GM21529 (cell line): ENCODE results near the gene DIPK1A.
A peak's percentile ranks its signal among the peaks of the same experiment; 100 is the strongest.
"Not testable (repeated sequence)": the region's sequence is repeated elsewhere in the genome, so short reads cannot be mapped to it uniquely, and the experiment has no call there.

Experiments used
- ATAC-seq: cut with Tn5 transposase; IDR thresholded peaks from one replicate; pipeline ENCODE4 v1.9.1; 2021; ENCODE audit not compliant: unreplicated experiment

DIPK1A gene

DNA sequence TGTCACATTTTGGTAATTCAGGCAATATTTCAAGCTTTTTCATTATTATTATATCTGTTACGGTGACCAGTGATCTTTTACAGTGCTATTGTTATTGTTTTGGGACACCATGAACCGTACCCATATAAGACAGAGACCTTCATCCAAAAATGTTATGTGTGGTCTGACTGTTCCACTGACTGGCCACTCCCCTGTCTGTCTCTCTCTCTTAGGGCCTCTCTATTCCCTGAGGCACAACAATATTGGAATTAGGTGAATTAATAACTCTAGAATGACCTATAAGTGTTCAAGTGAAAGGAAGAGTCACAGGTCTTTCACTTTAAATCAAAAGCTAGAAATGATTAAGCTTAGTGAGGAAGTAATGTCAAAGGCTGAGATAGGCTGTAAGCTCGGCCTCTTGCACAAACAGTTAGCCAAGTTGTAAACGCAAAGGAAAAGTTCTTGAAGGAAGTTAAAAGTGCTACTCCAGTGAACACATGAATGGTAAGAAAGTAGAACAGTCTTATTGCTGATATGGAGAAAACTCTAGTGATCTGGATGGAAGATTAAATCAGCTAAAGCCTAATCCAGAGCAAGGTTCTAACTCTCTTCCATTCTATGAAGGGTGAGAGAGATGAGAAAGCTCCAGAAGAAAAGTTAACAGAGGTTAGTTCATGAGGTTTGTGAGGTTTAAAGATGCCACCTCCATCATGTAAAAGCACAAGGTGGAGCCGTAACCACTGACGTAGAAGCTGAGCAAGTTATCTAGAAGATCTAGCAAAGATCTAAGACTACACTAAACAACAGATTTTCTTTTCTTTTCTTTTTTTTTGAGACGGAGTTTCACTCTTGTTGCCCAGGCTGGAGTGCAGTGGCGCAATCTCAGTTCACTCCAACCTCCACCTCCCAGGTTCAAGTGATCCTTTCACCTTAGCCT lies 19.7 kb upstream of the DIPK1A start:
- ATAC-seq: peak; percentile 46

GRCh38 chr1:92975551-92976232 lies 14.4 kb upstream of the DIPK1A start:
- peak; percentile 80 for ATAC-seq

DNA sequence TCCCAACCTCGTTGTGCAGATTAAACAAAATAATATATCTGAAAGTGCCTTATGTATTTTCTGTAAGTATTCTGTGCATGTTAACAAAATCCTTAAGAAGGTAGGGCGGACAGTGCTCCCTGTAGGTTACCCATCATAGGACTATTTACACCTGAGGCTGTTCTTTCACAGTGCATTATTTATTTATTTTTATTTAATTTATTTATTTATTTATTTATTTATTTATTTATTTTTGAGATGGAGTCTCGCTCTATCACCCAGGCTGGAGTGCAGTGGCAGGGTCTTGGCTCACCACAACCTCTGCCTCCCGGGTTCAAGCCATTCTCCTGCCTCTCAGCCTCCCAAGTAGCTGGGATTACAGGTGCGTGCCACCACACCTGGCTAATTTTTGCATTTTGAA lies 12.8 kb upstream of the DIPK1A start:
- not testable (repeated sequence) for ATAC-seq

DNA sequence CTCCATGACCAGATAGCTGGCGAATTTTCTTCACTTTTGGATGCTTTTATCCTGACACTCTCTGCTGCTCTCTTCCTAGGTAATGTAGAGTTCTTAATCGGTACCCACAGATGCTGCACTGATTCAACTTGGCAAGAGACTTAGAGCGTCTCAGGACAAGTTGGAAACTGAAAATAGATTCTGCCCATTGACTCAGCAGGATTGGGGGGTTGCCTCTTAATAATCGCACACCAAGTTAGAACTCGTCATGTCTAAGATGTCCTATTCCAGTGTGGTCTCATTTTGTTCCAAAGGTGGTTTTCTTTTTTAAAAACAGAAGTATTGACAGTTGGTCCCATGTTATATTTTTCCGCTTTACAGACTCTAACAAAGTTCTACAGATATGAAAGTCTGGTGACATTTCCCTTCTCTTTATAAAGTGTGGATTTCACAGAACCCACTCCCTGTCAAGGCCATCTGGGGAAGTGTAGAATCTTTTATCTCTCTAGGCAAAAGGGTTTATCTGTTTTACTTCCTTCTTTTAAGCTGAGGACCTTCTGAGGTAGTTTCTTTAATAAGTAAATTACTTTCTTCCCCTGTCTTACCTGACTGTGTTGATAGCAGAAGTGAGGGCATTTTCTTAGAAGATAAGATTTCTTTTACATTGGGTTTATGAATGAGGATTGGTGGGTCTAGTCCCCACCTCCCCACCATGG lies 12.1 kb upstream of the DIPK1A start:
- ATAC-seq: no peak

- ATAC-seq: no peak
Measured at GRCh38 chr1:92972409-92973129, 11.3 kb upstream of the DIPK1A start.

DNA sequence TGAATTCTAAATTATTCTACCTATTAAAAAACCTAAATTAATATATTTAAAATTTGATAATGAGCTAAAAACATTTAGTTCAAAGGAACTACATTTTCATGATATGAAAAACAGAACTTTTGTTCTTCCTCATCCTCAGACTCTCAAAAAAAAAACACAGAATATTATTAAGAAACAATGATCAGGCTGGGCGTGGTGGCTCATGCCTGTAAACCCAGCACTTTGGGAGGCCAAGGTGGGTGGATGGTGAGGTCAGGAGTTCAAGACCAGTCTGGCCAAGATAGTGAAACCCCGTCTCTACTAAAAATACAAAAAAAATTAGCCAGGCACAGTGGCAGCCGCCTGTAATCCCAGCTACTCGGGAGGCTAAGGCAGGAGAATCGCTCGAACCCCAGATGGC lies 10.7 kb upstream of the DIPK1A start:
- not testable (repeated sequence) for ATAC-seq

DNA sequence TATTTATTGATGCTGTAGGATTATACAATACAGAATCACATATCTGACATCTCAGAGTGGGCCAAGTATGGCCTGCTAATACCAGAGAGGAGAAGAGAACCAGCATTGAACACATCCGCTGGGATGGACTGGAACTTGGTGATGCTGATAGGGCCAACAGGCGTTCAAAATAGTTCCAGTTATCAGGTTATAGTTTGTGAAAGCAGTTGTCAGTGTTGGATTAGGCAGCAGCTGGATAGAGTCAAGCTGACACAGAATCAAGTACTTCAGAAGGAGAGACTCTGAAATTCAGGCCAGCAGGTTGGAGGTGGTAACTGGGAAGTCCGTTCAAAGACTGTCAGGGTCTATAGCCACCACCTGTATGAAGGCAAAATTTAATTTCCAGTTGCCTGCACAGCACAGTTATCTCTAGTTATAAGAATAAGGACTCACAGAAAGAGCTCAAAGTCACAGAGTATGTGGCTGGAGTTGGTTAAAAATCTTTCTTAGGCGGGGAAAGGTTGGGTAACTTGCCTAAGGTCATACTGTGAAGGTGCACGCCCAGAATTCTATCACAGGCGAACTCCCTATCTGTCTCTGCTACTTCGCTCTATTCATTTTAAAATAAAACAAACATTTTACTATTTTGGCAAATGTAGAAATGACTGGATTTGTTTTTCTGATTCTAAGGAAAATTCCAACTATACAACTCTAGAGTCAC lies 9.9 kb upstream of the DIPK1A start:
- no peak for ATAC-seq

DNA sequence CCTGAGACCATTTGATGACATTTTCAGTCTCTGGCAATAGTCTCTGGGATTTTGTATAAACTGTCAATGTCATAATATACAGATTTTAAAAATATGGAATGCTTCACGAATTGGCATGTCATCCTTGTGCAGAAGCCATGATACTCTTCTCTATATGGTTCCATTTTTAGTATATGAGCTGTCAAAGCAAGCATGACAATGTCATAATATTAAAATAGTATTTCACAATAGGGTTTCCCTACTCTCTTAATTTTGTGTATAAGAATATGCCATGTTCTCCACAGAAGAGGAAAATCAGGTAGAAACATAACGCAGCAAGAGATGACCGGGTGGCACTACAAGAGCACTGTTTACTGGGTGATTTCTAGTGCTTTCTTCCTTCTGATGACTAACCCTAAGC lies 8.3 kb upstream of the DIPK1A start:
- no peak for ATAC-seq

DNA sequence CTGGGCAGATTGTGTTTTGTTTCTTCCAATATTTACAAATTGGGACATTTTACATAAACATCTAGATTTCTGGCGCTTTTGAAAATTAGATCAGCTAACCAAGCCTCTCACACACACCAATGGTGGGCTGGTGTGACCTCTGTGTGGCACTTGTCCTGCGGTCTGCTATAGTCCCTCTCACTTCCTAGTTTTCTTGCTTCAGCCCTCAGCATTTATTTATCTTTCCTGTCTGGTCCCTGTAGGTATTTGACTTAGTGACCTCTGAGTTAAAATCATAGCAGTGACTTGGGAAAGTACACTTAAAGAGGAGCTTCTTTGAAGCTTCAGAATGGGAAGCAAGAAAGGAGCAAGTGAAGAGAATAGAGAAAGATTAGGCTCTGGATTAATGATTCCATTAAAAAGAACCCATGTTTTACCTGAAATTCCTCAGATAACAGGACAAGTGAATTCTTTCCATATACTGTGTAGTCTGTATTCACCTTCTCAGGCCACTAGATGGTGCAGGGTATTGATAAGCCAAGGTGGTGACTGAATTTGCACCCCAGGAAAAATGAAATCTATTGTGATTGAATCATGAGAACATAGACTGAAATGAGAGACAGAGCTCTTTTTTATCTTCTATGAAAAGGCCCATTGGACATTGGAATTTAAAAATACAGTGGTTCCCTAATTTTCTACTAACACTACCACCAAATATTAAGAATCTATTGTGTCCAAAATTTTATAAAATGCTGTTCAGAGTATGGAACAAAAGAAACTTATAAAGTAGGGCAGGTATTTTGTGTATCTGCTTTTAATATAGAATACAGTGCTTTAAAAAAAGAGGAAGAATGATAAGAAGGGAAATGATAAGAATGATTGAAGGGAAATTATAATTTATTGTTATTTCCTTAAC lies 7.1 kb upstream of the DIPK1A start:
- ATAC-seq: peak; percentile 66

- no peak for ATAC-seq
Measured at GRCh38 chr1:92964998-92965397, 3.7 kb upstream of the DIPK1A start.

- ATAC-seq: no peak
Measured at GRCh38 chr1:92964316-92964715, 3.1 kb upstream of the DIPK1A start.

DNA sequence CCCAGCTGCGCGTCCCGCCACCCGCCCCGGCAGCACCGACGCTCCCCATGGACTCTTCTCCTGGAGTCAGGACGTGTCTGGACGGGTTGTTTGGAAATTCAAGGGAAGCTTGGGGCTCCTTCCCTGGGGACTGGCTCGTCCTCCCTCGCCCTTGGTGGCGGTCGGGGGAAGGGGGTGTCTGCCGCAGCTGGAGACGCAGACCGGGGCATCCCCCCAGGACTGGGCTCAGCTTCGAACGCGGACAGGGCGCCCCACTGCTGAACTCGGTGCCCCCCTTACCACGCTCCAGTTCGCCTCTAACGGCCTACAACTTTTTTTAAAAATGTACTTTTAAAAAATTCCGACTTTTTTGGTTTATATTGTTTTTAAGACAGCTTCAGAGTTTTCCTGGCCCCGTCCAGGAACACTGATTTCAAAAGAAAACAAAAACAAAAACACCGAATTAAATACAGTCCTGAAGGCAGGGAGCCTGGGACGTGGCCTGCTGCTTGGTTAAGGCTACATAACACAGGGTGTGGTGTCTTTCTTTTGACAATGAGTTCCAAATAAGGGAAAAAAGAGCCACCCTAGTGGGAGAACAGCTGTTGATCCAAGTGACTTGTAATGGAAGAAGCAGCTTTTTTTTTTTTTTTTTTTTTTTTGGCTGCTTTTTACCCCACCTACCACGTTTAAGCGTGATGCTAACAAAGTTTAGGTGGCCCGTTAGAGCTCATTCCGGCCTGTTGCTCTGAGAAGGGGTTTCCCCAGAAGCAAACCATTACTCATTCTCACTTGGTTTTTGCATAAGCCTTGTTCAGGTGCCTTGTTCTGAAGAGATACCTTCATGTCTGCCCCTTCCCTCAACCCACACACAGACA lies 862 bp upstream of the DIPK1A start:
- peak; percentile 55 for ATAC-seq

- peak; percentile 37 for ATAC-seq
Measured at GRCh38 chr1:92960395-92961130, 699 bp downstream of the DIPK1A start.

DNA sequence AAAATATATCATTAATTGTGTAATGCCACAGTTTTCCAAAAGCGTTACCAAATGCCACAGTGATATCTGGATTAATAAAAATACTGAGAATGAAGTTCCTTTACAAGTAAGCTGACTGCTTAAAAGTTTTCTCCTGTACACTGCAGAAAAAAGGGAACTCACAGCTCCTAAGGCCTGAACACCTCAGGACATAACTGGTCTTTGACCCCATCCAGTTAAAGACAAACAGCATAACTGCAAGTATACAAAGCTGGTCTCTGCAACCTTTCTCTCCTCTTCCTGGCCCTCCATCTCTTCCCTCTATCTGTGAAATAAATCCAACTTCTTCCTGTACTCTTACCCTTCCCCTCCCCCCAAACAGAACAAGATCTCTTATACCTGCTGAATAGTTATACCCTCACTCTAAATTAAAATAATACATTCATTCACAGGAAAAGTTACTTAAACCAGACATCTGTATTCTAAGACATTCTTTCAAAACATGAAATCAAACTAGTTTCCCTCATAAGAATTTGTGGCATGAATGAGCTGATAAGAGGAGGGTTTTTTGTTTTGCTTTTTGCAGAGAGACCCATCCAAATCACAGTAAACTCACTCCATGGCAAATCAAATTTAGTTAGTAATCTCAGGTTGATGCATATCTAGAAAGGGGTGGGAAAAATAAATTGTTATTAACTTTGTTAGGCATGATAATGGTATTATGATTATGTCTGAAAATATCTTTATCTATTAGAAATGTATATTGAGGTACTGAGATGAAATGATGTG lies 2.9 kb downstream of the DIPK1A start:
- no peak for ATAC-seq

- ATAC-seq: peak; percentile 36
Measured at GRCh38 chr1:92957030-92957734, 4.1 kb downstream of the DIPK1A start.

DNA sequence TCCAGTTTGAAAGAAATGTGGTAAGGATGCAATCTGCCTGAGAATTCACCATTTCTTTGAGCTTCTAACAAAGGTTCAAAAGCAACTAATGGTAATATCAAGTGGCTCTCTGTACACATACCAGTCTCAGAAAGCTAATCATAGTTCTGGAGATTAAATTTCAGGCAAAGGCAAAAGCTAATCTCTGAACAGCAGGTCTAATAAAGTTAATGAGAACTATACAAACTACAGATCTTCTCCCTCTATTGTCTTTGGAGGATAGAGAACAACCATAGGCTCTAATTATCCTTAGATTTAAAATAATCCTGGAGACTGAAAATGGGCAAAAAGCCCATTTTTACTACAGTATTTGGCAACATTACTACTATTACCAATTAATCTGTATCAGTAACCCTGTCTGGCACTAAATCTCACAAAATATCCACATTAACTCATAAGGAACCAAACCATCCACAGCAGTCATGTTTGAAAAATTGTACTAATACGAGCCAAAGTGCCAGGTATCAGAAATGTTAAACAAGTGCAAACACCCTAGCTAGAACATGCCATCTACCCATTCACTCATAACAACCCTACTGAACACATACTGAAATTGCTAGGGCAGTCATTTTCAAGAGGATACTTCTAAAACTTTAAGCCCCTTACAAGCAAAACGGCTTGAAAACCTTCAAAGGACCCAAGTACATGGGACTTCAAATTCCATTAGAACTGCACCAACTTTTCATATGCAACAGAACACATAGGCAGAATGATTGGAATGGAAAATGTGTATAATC lies 4.8 kb downstream of the DIPK1A start:
- no peak for ATAC-seq
